Prostate gland (tissue), 2 donors: ENCODE results near the gene RPL35. TPM values are rescaled to one million over a fixed set of nuclear protein-coding genes. Genes with fewer than 3 reads are reported as not detected.
A peak's percentile ranks its signal among the peaks of the same experiment; 100 is the strongest.

Experiments used
- DNase-seq: peaks from one replicate; pipeline ENCODE4 v3.0.0-alpha.2; 2019; ENCODE audit warnings: low spot score
- H3K27ac ChIP-seq, 2 donors: fragments of 200-600 bp; sonication (generic); 2 replicates each; pipeline ENCODE4 v1.5.1; 2017 to 2019
- H3K27me3 ChIP-seq: fragments of 200-600 bp; sonication (generic); replicated peaks from 2 replicates; pipeline ENCODE4 v1.5.1; 2019; ENCODE audit not compliant: insufficient read depth
- H3K36me3 ChIP-seq, 2 donors: fragments of 200-600 bp; sonication (generic); 1 replicate in 1 of 2; 2 replicates in 1 of 2; pipeline versions ENCODE4 v1.5.1 to v1.8.1; 2017 to 2019
- H3K4me1 ChIP-seq: fragments of 200-600 bp; sonication (generic); replicated peaks from 2 replicates; pipeline ENCODE4 v1.5.1; 2019
- H3K4me3 ChIP-seq, 2 donors: fragments of 200-600 bp; sonication (generic); 2 replicates each; pipeline ENCODE4 v1.5.1; 2017 to 2019
- H3K9me3 ChIP-seq: fragments of 200-600 bp; sonication (generic); 2 replicates; pipeline ENCODE4 v1.5.1; 2017
- POLR2A ChIP-seq: fragments of 450-650 bp; IDR thresholded peaks from one replicate; pipeline ENCODE4 v1.6.1; 2016; ENCODE audit warnings: antibody characterized with exemption, mild to moderate bottlenecking
- POLR2AphosphoS5 ChIP-seq: sonication (generic); formaldehyde crosslinking; IDR thresholded peaks from one replicate; pipeline ENCODE4 v1.6.1; 2017; ENCODE audit warnings: antibody characterized with exemption
- WGBS: methylation state at CpG from one replicate; pipeline ENCODE4 v1.1.5; 2018; 5-methylcytosine and 5-hydroxymethylcytosine counted together
- intact Hi-C: fragments of 100-400 bp; cut with DNase I; formaldehyde crosslinking; loops from one replicate; pipeline ENCODE4 v1.14.2; 2022
- total RNA-seq, 2 donors: library from RNA; depleted of rRNA; stranded (reverse); fragments of >200 nt; gene quantifications; one replicate each; pipeline ENCODE4 v1.1.0, GENCODE V29; 2016
- TF ChIP-seq, protein P1 (sequence below), 4 experiments: fragments of 200-600 bp in 2 of 4; fragments of 450-650 bp in 2 of 4; sonication (generic) in 2 of 4; IDR thresholded peaks; 1 replicate in 3 of 4; 2 replicates in 1 of 4; pipeline ENCODE4 v1.5.1; 2016 to 2019; ENCODE audit warnings: antibody characterized with exemption in 4 of 4, mild to moderate bottlenecking in 2 of 4, moderate library complexity in 2 of 4

The RPL35 gene
- total RNA-seq, 2 donors from 2014 or later = 1,539 to 2,854 TPM

DNA sequence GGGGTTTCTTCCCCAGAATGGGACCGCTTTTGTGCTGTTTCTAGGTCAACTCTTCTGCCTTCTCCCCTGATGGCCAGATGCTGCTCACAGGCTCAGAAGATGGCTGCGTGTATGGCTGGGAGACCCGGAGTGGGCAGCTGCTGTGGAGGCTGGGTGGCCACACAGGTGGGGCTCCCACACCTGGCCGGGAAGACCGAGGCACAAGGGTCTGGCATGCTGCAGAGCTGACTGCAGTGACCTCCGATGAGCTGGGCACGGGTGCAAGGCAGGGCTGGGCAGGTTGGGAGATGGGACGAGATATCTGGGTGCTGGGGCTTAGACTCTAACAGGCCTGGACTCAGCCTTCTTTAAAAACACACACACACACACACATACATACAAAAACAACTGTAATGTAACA is 7.6 kb downstream of the RPL35 start:
- no peak overlapping the region for H3K27ac ChIP-seq
- WGBS = 58% methylated on average over 8 of the region's 8 CpGs

DNA sequence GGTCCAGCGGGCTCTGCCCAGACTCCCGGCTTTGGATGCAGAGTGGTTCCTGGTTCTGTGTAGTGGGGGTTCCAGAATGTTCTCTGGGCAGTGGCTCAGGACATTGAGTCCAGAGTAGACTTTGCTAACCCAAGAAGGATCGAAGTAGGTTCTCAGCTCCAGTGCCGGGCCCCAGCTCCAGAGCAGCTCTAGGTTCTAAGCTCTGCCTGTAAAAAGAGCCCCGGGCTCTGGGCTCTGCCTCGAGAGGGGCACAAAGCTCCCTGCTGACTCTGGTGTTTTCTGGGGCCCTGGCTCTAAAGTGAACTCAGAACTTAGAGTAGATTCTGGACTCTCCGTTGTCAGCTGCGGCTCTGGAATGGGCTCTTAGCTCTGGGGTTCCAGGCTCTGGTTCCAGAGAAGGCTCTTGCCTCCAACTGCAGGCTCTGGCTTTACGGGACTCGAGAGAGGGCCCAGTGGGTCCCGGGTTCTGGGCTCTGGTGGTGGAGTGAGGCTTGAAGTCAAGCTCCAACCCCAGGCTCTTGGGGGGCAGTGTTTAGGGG is 8.1 kb downstream of the RPL35 start:
- Histone ChIP-seq H3K9me3 (no peaks in the 10 kb centered on the region), H3K4me3 (peak overlapping the region; percentile 30 to 34), H3K4me1 (peaks cover 4% of the 10 kb centered on the region), H3K36me3 (peaks cover 8 to 12% of the 10 kb centered on the region in 2 donors), H3K27ac (no peak overlapping the region), H3K27me3 (no peaks in the 10 kb centered on the region)
- no peak for DNase-seq
- TF ChIP-seq POLR2AphosphoS5 (no peak), POLR2A (no peak)
- TF ChIP-seq, protein P1, sequence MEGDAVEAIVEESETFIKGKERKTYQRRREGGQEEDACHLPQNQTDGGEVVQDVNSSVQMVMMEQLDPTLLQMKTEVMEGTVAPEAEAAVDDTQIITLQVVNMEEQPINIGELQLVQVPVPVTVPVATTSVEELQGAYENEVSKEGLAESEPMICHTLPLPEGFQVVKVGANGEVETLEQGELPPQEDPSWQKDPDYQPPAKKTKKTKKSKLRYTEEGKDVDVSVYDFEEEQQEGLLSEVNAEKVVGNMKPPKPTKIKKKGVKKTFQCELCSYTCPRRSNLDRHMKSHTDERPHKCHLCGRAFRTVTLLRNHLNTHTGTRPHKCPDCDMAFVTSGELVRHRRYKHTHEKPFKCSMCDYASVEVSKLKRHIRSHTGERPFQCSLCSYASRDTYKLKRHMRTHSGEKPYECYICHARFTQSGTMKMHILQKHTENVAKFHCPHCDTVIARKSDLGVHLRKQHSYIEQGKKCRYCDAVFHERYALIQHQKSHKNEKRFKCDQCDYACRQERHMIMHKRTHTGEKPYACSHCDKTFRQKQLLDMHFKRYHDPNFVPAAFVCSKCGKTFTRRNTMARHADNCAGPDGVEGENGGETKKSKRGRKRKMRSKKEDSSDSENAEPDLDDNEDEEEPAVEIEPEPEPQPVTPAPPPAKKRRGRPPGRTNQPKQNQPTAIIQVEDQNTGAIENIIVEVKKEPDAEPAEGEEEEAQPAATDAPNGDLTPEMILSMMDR (IDR thresholded peaks at IDR 0.05) = no peak
- WGBS = 61% methylated on average over 11 of the region's 11 CpGs
- intact Hi-C loops = loop anchor here (1.0 to 10.0 kb wide), 2 partner anchors 79 to 521 kb away; no protein-coding TSS in a partner anchor

More for the DNA sequence above, 7.6 kb downstream of the RPL35 start:
- Histone ChIP-seq H3K4me3 (no peak overlapping the region), H3K36me3 (peaks cover 8 to 12% of the 10 kb centered on the region in 2 donors), H3K27me3 (no peaks in the 10 kb centered on the region), H3K4me1 (peaks cover 4% of the 10 kb centered on the region), H3K9me3 (no peaks in the 10 kb centered on the region)
- TF ChIP-seq, protein P1 (IDR thresholded peaks at IDR 0.05) = no peak
- no peak for TF ChIP-seq POLR2A
- DNase-seq = no peak
- intact Hi-C loops = loop anchor here (10.0 kb wide), 1 partner anchor 521 kb away; no protein-coding TSS in a partner anchor

DNA sequence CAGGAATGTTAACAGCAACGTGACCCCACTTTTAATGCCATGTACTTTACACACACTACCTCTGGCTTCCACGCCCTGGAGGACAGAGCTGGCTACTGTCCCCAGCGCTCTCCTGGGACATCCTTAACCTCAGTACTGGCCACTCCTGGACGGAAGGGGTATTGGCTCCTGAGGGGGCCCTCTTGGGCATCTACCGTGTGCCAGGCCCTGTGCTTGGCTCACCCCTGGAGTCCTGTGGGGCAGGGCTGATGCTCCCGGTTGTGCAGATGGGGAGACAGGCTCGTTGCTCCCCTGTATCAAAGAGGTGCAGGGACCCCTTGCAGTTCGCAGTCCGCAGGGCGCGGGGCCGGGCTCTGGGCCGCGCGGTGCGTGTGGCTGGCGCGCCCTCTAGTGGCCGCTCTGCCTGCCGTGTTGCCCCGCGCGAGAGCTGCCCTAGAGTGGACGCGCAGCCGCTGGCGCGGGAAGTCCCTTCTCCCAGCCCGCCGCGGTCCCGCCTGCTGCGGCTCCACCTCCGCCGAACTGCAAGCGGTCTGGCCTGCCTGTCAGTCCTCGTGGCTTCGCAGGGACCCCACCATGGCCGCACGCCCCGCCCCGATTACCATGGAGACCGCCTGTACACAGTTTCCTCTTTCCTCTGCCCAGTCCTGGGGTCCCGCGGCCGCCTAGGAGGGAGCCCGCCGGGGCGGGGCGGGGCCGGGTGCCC is 8.8 kb downstream of the RPL35 start, which contains the start of gene WDR38:
Gene WDR38 (plus strand): TSS at position 632 of the 703 bp plus-strand sequence. CDS start 72 bp downstream, outside the sequence.
- intact Hi-C loops = loop anchor here (1.0 to 10.0 kb wide), 2 partner anchors 79 to 522 kb away; no protein-coding TSS in a partner anchor
- peaks cover 4% of the 10 kb centered on the region for H3K4me1 ChIP-seq
- no peaks in the 10 kb centered on the region for H3K27me3 ChIP-seq
- H3K36me3 ChIP-seq = peaks cover 5 to 8% of the 10 kb centered on the region in 2 donors
- TF ChIP-seq, protein P1 (IDR thresholded peaks at IDR 0.05) = peak; percentile 96 to 100 (median 97)
- TF ChIP-seq POLR2A = no peak
- peak; percentile 51 for TF ChIP-seq POLR2AphosphoS5
- H3K9me3 ChIP-seq = no peaks in the 10 kb centered on the region
- peak within 1 kb of the TSS; percentile 30 to 34 for H3K4me3 ChIP-seq
- peak; percentile 67 for DNase-seq
- WGBS = 1% methylated on average over 33 of the region's 51 CpGs
- peak within 1 kb of the TSS in 1 of 2 donors; percentile 4 for H3K27ac ChIP-seq

DNA sequence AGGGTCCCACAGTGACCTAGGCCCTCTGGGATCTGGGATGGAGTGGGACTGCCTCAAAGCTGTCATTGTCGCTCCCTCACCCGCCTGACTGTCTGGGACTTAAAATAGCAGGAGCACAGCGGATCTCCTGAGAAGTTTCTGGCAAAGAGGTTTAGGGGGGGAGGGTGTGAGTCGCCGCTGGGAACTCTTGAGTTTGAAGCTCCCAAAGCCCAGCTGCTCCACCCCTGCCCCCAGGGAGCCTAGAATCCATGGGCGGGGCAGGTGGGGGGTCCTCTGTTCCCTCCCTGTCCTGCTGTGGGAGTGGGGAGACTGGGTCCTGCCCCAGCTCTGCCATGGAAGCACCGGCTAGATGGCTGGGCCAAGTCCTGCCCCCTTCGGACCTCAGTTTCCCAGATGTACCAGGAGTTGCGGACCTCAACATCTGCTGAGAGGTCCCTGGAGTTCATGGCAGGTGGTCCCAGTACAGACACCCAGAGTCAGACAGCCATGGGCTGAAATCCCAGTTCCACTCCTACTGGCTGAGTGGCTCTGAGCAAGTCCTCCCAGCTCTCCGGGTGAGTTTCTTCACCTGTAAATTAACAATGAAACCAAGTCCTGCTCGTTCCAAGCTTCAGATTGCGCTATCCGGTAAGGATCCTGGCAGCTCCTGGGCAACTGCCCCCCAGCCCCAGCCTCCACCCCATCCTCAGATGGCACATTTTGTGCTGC is 9.5 kb downstream of the RPL35 start:
- intact Hi-C loops = loop anchor here (10.0 kb wide), 1 partner anchor 523 kb away; no protein-coding TSS in a partner anchor
- Histone ChIP-seq H3K4me1 (peaks cover 4% of the 10 kb centered on the region), H3K27me3 (no peaks in the 10 kb centered on the region), H3K9me3 (no peaks in the 10 kb centered on the region), H3K4me3 (peak overlapping the region in 1 of 2 donors; percentile 34), H3K36me3 (peaks cover 0 to 1% of the 10 kb centered on the region in 2 donors), H3K27ac (peak overlapping the region in 1 of 2 donors; percentile 4)
- TF ChIP-seq POLR2AphosphoS5 (no peak), POLR2A (no peak)
- TF ChIP-seq, protein P1 (IDR thresholded peaks at IDR 0.05) = no peak
- DNase-seq = no peak
- WGBS = 34% methylated on average over 13 of the region's 13 CpGs
